ENCODE data around the gene IL36G. TPM values are rescaled to one million over a fixed set of nuclear protein-coding genes. Genes with fewer than 3 reads are reported as not detected.

The IL36G gene
- polyA plus RNA-seq, 1 donor (not counting 4 experiments of a cell fraction or from before 2014, with no cell fraction given): 20.2 TPM

- H3K4me2 ChIP-seq (ENCODE audit: control insufficient read depth, extremely low read depth, insufficient read depth, low read depth, low read length): no peak within 1 kb of the TSS
- no peaks in the 10 kb centered on the region for H3K4me1 ChIP-seq (ENCODE audit: control insufficient read depth, extremely low read depth, insufficient read depth, low read length)
- H2AFZ ChIP-seq (ENCODE audit: control insufficient read depth, low read length): no peak within 1 kb of the TSS
- H3K27me3 ChIP-seq (ENCODE audit: control insufficient read depth, extremely low read depth, insufficient read depth, low read length): no peaks in the 10 kb centered on the region
- no peaks in the 10 kb centered on the region for H3K9me1 ChIP-seq (ENCODE audit: control insufficient read depth, extremely low read depth, insufficient read depth, low read length)
- no peaks in the 10 kb centered on the region for H4K20me1 ChIP-seq (ENCODE audit: control insufficient read depth, extremely low read depth, insufficient read depth, low read length)
- no peak within 1 kb of the TSS for H3K27ac ChIP-seq (ENCODE audit: control insufficient read depth, insufficient read depth, low read length)
- no peak within 1 kb of the TSS for H3K4me3 ChIP-seq (ENCODE audit: control insufficient read depth in 2 of 3, extremely low read depth in 1 of 3, insufficient read depth in 2 of 3, low read depth in 1 of 3, low read length in 3 of 3)
- DNase-seq (ENCODE audit: low read depth, low spot score): no peak
- dilution Hi-C loops (cut with MboI; ENCODE audit: extremely low pct_ligation_motif_present, low sequenced_read_pairs): no loop called here
- H3K36me3 ChIP-seq (ENCODE audit: control insufficient read depth in 2 of 2, extremely low read depth in 1 of 2, insufficient read depth in 2 of 2, low read length in 2 of 2): no peaks in the 10 kb centered on the region
- H3K79me2 ChIP-seq (ENCODE audit: control insufficient read depth, insufficient read depth, low read length): no peaks in the 10 kb centered on the region
- FAIRE-seq: no peak
- no peak for TF ChIP-seq CTCF (optimal IDR thresholded peaks at IDR 0.05 in 1 of 3, IDR thresholded peaks at IDR 0.05 in 1 of 3, conservative IDR thresholded peaks at IDR 0.05 in 1 of 3; ENCODE audit: extremely low read depth in 1 of 3, insufficient read depth in 2 of 3, low read length in 3 of 3)
- no peak for TF ChIP-seq EZH2 (IDR thresholded peaks at IDR 0.05; ENCODE audit: low read length)
- no peak within 1 kb of the TSS for H3K9ac ChIP-seq (ENCODE audit: control insufficient read depth, extremely low read depth, insufficient read depth, low read length)
- no peaks in the 10 kb centered on the region for H3K9me3 ChIP-seq (ENCODE audit: control insufficient read depth, low read depth, low read length)
These were observed 27.3 kb downstream of the IL36G start, which contains the start of gene IL36A for GRCh38 chr2:113005030-113005509. Gene IL36A, plus strand, starts transcription at chr2:113005459. Its CDS starts 413 bp downstream, at chr2:113005872.

GRCh38 chr2:113007250-113007649 is 29.4 kb downstream of the IL36G start:
- Histone ChIP-seq H4K20me1 (ENCODE audit: control insufficient read depth, extremely low read depth, insufficient read depth, low read length) (no peaks in the 10 kb centered on the region), H3K27me3 (ENCODE audit: control insufficient read depth, extremely low read depth, insufficient read depth, low read length) (no peaks in the 10 kb centered on the region), H3K4me2 (ENCODE audit: control insufficient read depth, extremely low read depth, insufficient read depth, low read depth, low read length) (no peak overlapping the region), H3K9ac (ENCODE audit: control insufficient read depth, extremely low read depth, insufficient read depth, low read length) (no peak overlapping the region), H3K9me1 (ENCODE audit: control insufficient read depth, extremely low read depth, insufficient read depth, low read length) (no peaks in the 10 kb centered on the region), H3K36me3 (ENCODE audit: control insufficient read depth in 2 of 2, extremely low read depth in 1 of 2, insufficient read depth in 2 of 2, low read length in 2 of 2) (no peaks in the 10 kb centered on the region), H3K79me2 (ENCODE audit: control insufficient read depth, insufficient read depth, low read length) (no peaks in the 10 kb centered on the region), H3K4me1 (ENCODE audit: control insufficient read depth, extremely low read depth, insufficient read depth, low read length) (no peaks in the 10 kb centered on the region), H3K27ac (ENCODE audit: control insufficient read depth, insufficient read depth, low read length) (no peak overlapping the region), H2AFZ (ENCODE audit: control insufficient read depth, low read length) (no peak overlapping the region), H3K4me3 (ENCODE audit: control insufficient read depth in 2 of 3, extremely low read depth in 1 of 3, insufficient read depth in 2 of 3, low read depth in 1 of 3, low read length in 3 of 3) (no peak overlapping the region), H3K9me3 (ENCODE audit: control insufficient read depth, low read depth, low read length) (no peaks in the 10 kb centered on the region)
- dilution Hi-C loops (cut with MboI; ENCODE audit: extremely low pct_ligation_motif_present, low sequenced_read_pairs): no loop called here
- no peak for DNase-seq (ENCODE audit: low read depth, low spot score)
- no peak for FAIRE-seq
- no peak for TF ChIP-seq EZH2 (IDR thresholded peaks at IDR 0.05; ENCODE audit: low read length)
- no peak for TF ChIP-seq CTCF (optimal IDR thresholded peaks at IDR 0.05 in 1 of 3, IDR thresholded peaks at IDR 0.05 in 1 of 3, conservative IDR thresholded peaks at IDR 0.05 in 1 of 3; ENCODE audit: extremely low read depth in 1 of 3, insufficient read depth in 2 of 3, low read length in 3 of 3)
